Ectodermal cell (in vitro differentiated cells): Measurements from ENCODE around the gene ACHE.

Experiments
- H3K27ac ChIP-seq: 2 replicates; pipeline ENCODE4 v1.7.0; 2013; ENCODE audit warnings: mild to moderate bottlenecking, low read depth, low read length; ENCODE audit not compliant: insufficient read depth, poor library complexity, severe bottlenecking
- H3K27me3 ChIP-seq: 2 replicates; pipeline ENCODE4 v1.7.0; 2013; ENCODE audit warnings: mild to moderate bottlenecking, low read length; ENCODE audit not compliant: insufficient read depth, control insufficient read depth, poor library complexity, severe bottlenecking
- H3K36me3 ChIP-seq: one replicate; pipeline ENCODE4 v1.7.0; 2013; ENCODE audit warnings: low read length; ENCODE audit not compliant: control insufficient read depth, insufficient read depth
- H3K4me1 ChIP-seq: one replicate; pipeline ENCODE4 v1.7.0; 2013; ENCODE audit warnings: low read length; ENCODE audit not compliant: control insufficient read depth, insufficient read depth
- H3K4me3 ChIP-seq: 2 replicates; pipeline ENCODE4 v1.7.0; 2013; ENCODE audit warnings: low read depth, low read length, control low read depth; ENCODE audit not compliant: insufficient read depth
- H3K9me3 ChIP-seq: 2 replicates; pipeline ENCODE4 v1.7.0; 2013; ENCODE audit warnings: mild to moderate bottlenecking, low read length, moderate library complexity; ENCODE audit not compliant: control insufficient read depth
- WGBS, 2 experiments: methylation state at CpG; one replicate each; pipeline ENCODE4 v1.1.7; 2013; ENCODE audit warnings: missing lambda C conversion rate in 2 of 2; 5-methylcytosine and 5-hydroxymethylcytosine counted together

Gene ACHE

GRCh38 chr7:100874577-100875355 lies 20.9 kb downstream of the ACHE start, which contains the start of gene SRRT:
Gene SRRT (plus strand): TSS chr7:100875103. CDS start chr7:100875591, 488 bp downstream.
- peaks cover 10% of the 10 kb centered on the region for H3K4me1 ChIP-seq
- peak within 1 kb of the TSS; percentile 94 for H3K27ac ChIP-seq
- peak within 1 kb of the TSS; percentile 97 for H3K4me3 ChIP-seq
- no peaks in the 10 kb centered on the region for H3K27me3 ChIP-seq
- peaks cover 18% of the 10 kb centered on the region for H3K36me3 ChIP-seq
- no peaks in the 10 kb centered on the region for H3K9me3 ChIP-seq
- 6% methylated on average over 79 of the region's 79 CpGs for WGBS, 2 experiments

GRCh38 chr7:100874300-100874576 lies 21.4 kb downstream of the ACHE start:
- Histone ChIP-seq H3K4me3 (peak overlapping the region; percentile 97), H3K4me1 (peaks cover 10% of the 10 kb centered on the region), H3K27ac (peak overlapping the region; percentile 82), H3K9me3 (no peaks in the 10 kb centered on the region), H3K36me3 (peaks cover 16% of the 10 kb centered on the region), H3K27me3 (no peaks in the 10 kb centered on the region)
- 87 to 88% methylated on average over 8 of the region's 8 CpGs for WGBS, 2 experiments

DNA sequence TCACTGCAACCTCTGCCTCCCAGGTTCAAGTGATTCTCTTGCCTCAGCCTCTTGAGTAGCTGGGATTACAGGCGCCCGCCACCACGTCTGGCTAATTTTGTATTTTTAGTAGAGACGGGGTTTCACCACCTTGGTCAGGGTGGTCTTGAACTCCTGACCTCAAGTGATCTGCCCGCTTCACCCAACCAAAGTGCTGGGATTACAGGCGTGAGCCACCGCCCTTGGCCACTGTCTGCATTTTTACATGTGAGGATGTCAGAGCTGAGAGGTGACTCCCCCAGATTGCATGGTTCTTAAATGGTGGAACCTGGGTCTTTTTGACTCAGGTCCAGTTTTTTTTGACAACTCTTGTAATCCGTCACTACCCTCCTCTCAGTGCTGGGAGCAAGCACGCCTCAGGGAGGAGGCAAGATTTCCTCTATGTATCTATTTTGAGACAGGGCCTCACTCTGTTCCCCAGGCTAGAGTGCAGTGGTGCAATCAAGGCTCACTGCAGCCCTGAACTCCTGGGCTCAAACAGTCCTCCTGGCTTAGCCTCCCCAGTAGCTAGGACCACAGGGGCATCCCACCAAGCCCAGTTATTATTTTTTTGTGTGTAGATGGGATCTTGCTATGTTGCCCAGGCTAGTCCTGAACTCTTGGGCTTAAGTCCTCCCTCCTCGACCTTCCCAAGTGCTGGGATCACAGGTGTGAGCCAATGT lies 21.9 kb downstream of the ACHE start:
- no peaks in the 10 kb centered on the region for H3K9me3 ChIP-seq
- no peaks in the 10 kb centered on the region for H3K27me3 ChIP-seq
- peak overlapping the region; percentile 97 for H3K4me3 ChIP-seq
- H3K27ac ChIP-seq, result no peak overlapping the region
- peaks cover 10% of the 10 kb centered on the region for H3K4me1 ChIP-seq
- WGBS, 2 experiments, result 93 to 94% methylated on average over 10 of the region's 10 CpGs
- peaks cover 16% of the 10 kb centered on the region for H3K36me3 ChIP-seq

DNA sequence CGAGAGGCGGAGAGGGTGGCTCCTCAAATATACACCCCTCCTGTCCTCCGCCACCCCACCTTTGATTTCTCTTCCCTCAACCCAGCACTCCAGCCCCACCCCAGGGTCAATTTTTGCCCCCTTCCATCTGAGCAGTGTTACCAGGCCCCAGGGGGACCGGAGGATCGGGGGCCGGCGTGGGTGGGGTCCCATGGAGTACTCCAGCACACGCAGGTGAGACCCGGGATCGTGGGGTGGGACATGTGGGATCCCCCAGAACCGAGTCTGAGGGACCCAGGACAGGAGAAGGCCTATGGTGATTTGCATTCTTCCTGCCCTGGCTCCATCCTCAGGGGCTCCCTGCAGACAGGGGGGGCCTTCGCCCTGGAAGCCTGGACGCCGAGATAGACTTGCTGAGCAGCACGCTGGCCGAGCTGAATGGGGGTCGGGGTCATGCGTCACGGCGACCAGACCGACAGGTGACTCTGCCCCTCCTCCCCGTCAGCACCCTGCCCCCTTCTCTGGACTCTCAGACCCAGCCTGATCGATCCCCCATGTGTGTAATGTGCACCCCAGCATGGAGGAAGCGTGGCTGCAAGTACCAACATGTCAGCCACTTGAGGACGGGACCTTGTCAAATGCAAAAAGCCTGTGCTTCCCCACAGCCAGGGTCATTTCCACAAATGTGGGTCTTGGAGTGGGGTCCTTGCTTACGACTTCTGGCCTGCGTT lies 27.8 kb downstream of the ACHE start:
- Histone ChIP-seq H3K9me3 (no peaks in the 10 kb centered on the region), H3K4me1 (peaks cover 6% of the 10 kb centered on the region), H3K36me3 (peaks cover 12% of the 10 kb centered on the region), H3K27ac (peak overlapping the region; percentile 70), H3K27me3 (no peaks in the 10 kb centered on the region), H3K4me3 (peak overlapping the region; percentile 95)
- 10 to 12% methylated on average over 26 to 27 of the region's 27 CpGs for WGBS, 2 experiments

GRCh38 chr7:100867040-100867775 lies 28.5 kb downstream of the ACHE start, which contains the start of gene TRIP6:
Gene TRIP6 (plus strand): TSS chr7:100867387. CDS start chr7:100867498, 111 bp downstream.
- peak within 1 kb of the TSS; percentile 70 for H3K27ac ChIP-seq
- peaks cover 6% of the 10 kb centered on the region for H3K4me1 ChIP-seq
- H3K9me3 ChIP-seq, result no peaks in the 10 kb centered on the region
- H3K27me3 ChIP-seq, result no peaks in the 10 kb centered on the region
- peaks cover 12% of the 10 kb centered on the region for H3K36me3 ChIP-seq
- H3K4me3 ChIP-seq, result peak within 1 kb of the TSS; percentile 95
- WGBS, 2 experiments, result 1% methylated on average over 42 of the region's 42 CpGs

GRCh38 chr7:100866729-100867039 lies 29.0 kb downstream of the ACHE start:
- WGBS, 2 experiments, result 65 to 68% methylated on average over 4 to 5 of the region's 5 CpGs
- peak overlapping the region; percentile 70 for H3K27ac ChIP-seq

DNA sequence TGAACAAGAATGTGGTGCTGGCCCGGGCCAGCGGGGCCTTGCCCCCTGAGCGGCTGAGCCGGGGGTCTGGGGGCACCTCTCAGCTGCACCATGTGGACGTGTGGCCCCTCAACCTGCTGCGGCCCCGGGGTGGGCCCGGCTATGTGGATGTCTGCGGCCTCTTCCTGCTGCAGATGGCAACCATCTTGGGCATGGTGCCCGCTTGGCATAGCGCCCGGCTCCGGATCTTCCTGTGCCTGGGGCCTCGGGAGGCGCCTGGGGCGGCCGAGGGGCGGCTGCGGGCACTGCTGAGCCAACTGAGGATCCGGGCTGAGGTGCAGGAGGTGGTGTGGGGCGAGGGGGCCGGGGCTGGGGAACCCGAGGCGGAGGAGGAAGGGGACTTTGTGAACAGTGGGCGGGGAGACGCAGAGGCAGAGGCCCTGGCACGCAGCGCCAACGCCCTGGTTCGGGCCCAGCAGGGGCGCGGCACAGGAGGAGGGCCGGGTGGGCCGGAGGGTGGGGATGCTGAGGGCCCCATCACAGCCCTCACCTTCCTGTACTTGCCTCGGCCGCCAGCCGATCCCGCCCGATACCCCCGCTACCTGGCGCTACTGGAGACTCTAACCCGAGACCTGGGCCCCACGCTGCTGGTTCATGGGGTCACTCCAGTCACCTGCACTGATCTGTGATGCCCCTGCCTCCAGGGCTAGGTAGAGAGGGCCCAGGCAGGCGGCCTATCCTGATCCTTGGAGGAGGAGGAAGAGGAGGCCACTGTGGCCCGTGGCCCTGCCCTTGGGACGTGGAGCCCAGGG lies 29.6 kb downstream of the ACHE start:
- WGBS, 2 experiments, result 94 to 95% methylated on average over 46 of the region's 46 CpGs
- Histone ChIP-seq H3K27me3 (no peaks in the 10 kb centered on the region), H3K9me3 (no peaks in the 10 kb centered on the region), H3K4me1 (peaks cover 6% of the 10 kb centered on the region), H3K36me3 (peaks cover 4% of the 10 kb centered on the region), H3K27ac (no peak overlapping the region), H3K4me3 (no peak overlapping the region)

More at GRCh38 chr7:100866729-100867039, 29.0 kb downstream of the ACHE start:
- Histone ChIP-seq H3K4me1 (peaks cover 6% of the 10 kb centered on the region), H3K36me3 (peaks cover 9% of the 10 kb centered on the region), H3K27me3 (no peaks in the 10 kb centered on the region), H3K4me3 (peak overlapping the region; percentile 95), H3K9me3 (no peaks in the 10 kb centered on the region)

- Histone ChIP-seq H3K27me3 (no peaks in the 10 kb centered on the region), H3K9me3 (no peaks in the 10 kb centered on the region), H3K36me3 (peaks cover under 1% of the 10 kb centered on the region), H3K4me1 (peaks cover 6% of the 10 kb centered on the region), H3K4me3 (no peak overlapping the region), H3K27ac (no peak overlapping the region)
- 84 to 85% methylated on average over 17 of the region's 17 CpGs for WGBS, 2 experiments
These were observed 30.2 kb downstream of the ACHE start for GRCh38 chr7:100865372-100865911.

GRCh38 chr7:100864263-100864845 lies 31.3 kb downstream of the ACHE start:
- Histone ChIP-seq H3K4me3 (no peak overlapping the region), H3K27ac (no peak overlapping the region), H3K9me3 (no peaks in the 10 kb centered on the region), H3K36me3 (no peaks in the 10 kb centered on the region), H3K4me1 (peaks cover 6% of the 10 kb centered on the region), H3K27me3 (no peaks in the 10 kb centered on the region)
- WGBS, 2 experiments, result 93 to 96% methylated on average over 11 to 12 of the region's 12 CpGs
